Ishikawa (cell line): ENCODE data around the gene CFAP141.

Source experiments
- CEBPB ChIP-seq: IDR thresholded peaks from 2 replicates; pipeline ENCODE4 v1.6.1; 2012
- CREB1 ChIP-seq: IDR thresholded peaks from 2 replicates; pipeline ENCODE4 v1.6.1; 2012; ENCODE audit warnings: low read depth
- EGR1 ChIP-seq: IDR thresholded peaks from 2 replicates; pipeline ENCODE4 v1.6.1; 2012
- EP300 ChIP-seq: IDR thresholded peaks from 2 replicates; pipeline ENCODE4 v1.6.1; 2012; ENCODE audit warnings: borderline replicate concordance
- FOXM1 ChIP-seq: IDR thresholded peaks from 2 replicates; pipeline ENCODE4 v1.6.1; 2012; ENCODE audit warnings: low read depth, borderline replicate concordance
- NFIC ChIP-seq: IDR thresholded peaks from 2 replicates; pipeline ENCODE4 v1.6.1; 2012
- RAD21 ChIP-seq: IDR thresholded peaks from 2 replicates; pipeline ENCODE4 v1.6.1; 2012; ENCODE audit warnings: low read depth
- REST ChIP-seq: IDR thresholded peaks from 2 replicates; pipeline ENCODE4 v1.6.1; 2012; ENCODE audit warnings: low read depth, mild to moderate bottlenecking
- TAF1 ChIP-seq: IDR thresholded peaks from 2 replicates; pipeline ENCODE4 v1.6.1; 2012; ENCODE audit warnings: low read depth, mild to moderate bottlenecking
- TCF12 ChIP-seq: IDR thresholded peaks from 2 replicates; pipeline ENCODE4 v1.6.1; 2012; ENCODE audit warnings: low read depth
- YY1 ChIP-seq: IDR thresholded peaks from 2 replicates; pipeline ENCODE4 v1.6.1; 2012; ENCODE audit warnings: low read depth
- ZBTB7A ChIP-seq: IDR thresholded peaks from 2 replicates; pipeline ENCODE4 v1.6.1; 2012; ENCODE audit warnings: low read depth
- TF ChIP-seq, protein P1 (sequence below): IDR thresholded peaks from 2 replicates; pipeline ENCODE4 v1.6.1; 2012
- TF ChIP-seq, protein P2 (sequence below): IDR thresholded peaks from 2 replicates; pipeline ENCODE4 v1.6.1; 2012

- TF ChIP-seq RAD21 (no peak), EP300 (no peak), REST (no peak), CEBPB (no peak), ZBTB7A (no peak), EGR1 (no peak), CREB1 (no peak), TAF1 (no peak), YY1 (no peak), NFIC (no peak), FOXM1 (no peak), TCF12 (no peak)
- TF ChIP-seq, protein P1, sequence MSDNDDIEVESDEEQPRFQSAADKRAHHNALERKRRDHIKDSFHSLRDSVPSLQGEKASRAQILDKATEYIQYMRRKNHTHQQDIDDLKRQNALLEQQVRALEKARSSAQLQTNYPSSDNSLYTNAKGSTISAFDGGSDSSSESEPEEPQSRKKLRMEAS = no peak
- TF ChIP-seq, protein P2, sequence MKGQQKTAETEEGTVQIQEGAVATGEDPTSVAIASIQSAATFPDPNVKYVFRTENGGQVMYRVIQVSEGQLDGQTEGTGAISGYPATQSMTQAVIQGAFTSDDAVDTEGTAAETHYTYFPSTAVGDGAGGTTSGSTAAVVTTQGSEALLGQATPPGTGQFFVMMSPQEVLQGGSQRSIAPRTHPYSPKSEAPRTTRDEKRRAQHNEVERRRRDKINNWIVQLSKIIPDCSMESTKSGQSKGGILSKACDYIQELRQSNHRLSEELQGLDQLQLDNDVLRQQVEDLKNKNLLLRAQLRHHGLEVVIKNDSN = no peak
Observed at GRCh38 chr1:154207262-154207661, 1.1 kb upstream of the CFAP141 start.
